ENCODE measurements around the gene PXDN.

The PXDN gene

DNA sequence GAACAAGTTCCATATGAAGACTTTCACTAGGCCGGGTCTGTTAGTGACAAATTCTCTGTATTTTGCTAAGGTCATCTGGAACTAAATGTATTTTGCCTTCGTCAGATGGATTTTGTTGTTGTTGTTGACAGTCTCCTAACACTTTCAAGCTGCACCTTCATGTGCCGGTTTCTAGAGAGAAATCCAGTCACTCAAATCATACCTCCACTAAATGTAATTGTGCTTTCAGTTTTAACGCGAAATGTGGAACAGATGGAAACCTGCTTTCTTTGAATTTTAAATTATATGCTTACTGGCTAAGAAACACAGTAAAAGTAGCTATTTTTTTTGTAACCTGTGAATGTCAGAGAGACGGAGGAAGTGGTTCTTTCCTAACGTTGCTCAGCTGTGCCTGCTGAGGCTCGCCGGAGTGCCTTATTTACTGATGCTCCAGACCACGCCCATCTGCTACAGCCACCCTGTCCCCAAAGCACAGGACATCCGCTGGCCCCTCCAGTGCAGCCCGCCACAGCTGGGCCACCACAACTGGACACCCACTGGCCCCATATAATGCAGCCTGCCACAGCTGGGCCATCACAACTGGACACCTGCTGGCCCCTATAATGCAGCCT, 134.7 kb downstream of the PXDN start:
- Histone ChIP-seq H3K4me2 (ENCODE audit: low read length) (no peak overlapping the region), H3K4me3 (ENCODE audit: low read length) (no peak overlapping the region), H3K79me2 (ENCODE audit: control insufficient read depth, low read length) (no peaks in the 10 kb centered on the region), H3K27ac (ENCODE audit: low read depth, low read length) (no peak overlapping the region), H3K9me3 (ENCODE audit: control insufficient read depth, insufficient read depth, low read length) (no peaks in the 10 kb centered on the region), H3K27me3 (ENCODE audit: control insufficient read depth, low read length) (no peaks in the 10 kb centered on the region), H3K36me3 (ENCODE audit: control insufficient read depth, low read length) (no peaks in the 10 kb centered on the region), H3K4me1 (ENCODE audit: control insufficient read depth, low read length) (peaks cover 9% of the 10 kb centered on the region), H4K20me1 (ENCODE audit: control insufficient read depth, insufficient read depth, low read depth, low read length) (no peaks in the 10 kb centered on the region), H3K9me2 (replicated peaks; ENCODE audit: control insufficient read depth, low read length) (no peaks in the 10 kb centered on the region), H3F3A (ENCODE audit: control insufficient read depth, insufficient read depth) (no peaks in the 10 kb centered on the region)
- TF ChIP-seq EZH2phosphoT487 (IDR thresholded peaks at IDR 0.05; ENCODE audit: borderline replicate concordance, low read length): no peak
- TF ChIP-seq, protein P1, sequence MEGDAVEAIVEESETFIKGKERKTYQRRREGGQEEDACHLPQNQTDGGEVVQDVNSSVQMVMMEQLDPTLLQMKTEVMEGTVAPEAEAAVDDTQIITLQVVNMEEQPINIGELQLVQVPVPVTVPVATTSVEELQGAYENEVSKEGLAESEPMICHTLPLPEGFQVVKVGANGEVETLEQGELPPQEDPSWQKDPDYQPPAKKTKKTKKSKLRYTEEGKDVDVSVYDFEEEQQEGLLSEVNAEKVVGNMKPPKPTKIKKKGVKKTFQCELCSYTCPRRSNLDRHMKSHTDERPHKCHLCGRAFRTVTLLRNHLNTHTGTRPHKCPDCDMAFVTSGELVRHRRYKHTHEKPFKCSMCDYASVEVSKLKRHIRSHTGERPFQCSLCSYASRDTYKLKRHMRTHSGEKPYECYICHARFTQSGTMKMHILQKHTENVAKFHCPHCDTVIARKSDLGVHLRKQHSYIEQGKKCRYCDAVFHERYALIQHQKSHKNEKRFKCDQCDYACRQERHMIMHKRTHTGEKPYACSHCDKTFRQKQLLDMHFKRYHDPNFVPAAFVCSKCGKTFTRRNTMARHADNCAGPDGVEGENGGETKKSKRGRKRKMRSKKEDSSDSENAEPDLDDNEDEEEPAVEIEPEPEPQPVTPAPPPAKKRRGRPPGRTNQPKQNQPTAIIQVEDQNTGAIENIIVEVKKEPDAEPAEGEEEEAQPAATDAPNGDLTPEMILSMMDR (IDR thresholded peaks at IDR 0.05; ENCODE audit: low read depth, low read length, poor library complexity, severe bottlenecking): no peak

DNA sequence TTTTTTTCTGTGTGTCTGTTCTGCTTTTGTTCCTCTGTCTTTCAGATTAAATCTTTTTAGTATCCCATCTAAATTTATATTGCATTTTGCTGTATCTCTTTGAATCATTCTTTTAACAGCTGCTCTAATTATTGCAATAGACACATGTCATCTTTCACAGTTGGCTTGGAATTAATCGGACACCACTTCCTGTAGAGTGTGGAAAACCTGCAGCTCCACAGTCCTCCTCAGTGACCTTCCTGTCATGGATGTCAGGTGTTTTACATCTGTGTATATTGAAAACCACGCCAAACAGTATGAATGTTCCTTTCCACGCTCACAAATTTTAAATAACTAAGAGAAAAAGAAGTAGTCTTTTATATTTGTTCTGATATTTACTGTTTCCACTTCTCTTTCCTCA, 135.3 kb downstream of the PXDN start:
- Histone ChIP-seq H3K4me1 (ENCODE audit: control insufficient read depth, low read length) (peaks cover 4% of the 10 kb centered on the region), H3F3A (ENCODE audit: control insufficient read depth, insufficient read depth) (no peaks in the 10 kb centered on the region), H3K27me3 (ENCODE audit: control insufficient read depth, low read length) (no peaks in the 10 kb centered on the region), H3K9me3 (ENCODE audit: control insufficient read depth, insufficient read depth, low read length) (peaks cover 4% of the 10 kb centered on the region; the same call in 1 of the 2 replicates), H3K27ac (ENCODE audit: low read depth, low read length) (no peak overlapping the region), H3K4me3 (ENCODE audit: low read length) (no peak overlapping the region), H4K20me1 (ENCODE audit: control insufficient read depth, insufficient read depth, low read depth, low read length) (no peaks in the 10 kb centered on the region), H3K9me2 (replicated peaks; ENCODE audit: control insufficient read depth, low read length) (no peaks in the 10 kb centered on the region), H3K79me2 (ENCODE audit: control insufficient read depth, low read length) (no peaks in the 10 kb centered on the region), H3K36me3 (ENCODE audit: control insufficient read depth, low read length) (no peaks in the 10 kb centered on the region), H3K4me2 (ENCODE audit: low read length) (no peak overlapping the region)
- TF ChIP-seq, protein P1 (IDR thresholded peaks at IDR 0.05; ENCODE audit: low read depth, low read length, poor library complexity, severe bottlenecking): no peak
- TF ChIP-seq EZH2phosphoT487 (IDR thresholded peaks at IDR 0.05; ENCODE audit: borderline replicate concordance, low read length): no peak

DNA sequence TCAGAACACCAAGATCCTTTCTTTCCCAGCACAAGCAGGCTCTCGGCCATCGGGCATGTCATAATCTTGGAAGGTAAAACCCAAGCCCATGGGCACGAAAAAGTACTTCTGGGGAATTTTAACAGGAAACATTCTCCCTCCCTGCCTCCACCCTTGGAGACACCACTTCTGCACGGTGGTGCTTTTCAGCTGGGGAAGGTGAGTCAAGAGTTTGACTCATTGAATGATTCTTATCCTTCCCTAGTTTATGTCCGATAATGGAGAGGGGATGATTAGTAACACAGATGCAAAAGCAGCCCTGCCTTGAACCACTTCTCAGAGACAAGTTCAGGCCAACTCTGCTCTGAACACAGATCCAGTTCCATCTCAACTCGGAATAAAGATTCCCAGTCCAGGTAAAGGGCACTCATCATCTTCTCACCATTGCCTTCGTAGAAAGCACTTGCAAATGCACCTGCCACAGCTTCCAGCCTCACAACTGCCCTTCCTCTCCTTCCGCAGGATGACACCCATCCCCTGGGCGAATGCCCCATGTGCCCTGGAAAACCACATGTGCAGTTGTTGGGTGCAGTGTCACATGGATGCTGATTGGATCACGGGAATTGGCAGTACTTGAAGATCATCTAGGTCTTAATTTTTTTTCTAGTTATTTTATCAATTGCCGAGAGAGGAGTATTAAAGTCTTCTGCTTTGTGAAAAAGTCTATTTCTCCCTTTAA, 136.2 kb downstream of the PXDN start:
- H3K27me3 ChIP-seq (ENCODE audit: control insufficient read depth, low read length): no peaks in the 10 kb centered on the region
- H3K36me3 ChIP-seq (ENCODE audit: control insufficient read depth, low read length): no peaks in the 10 kb centered on the region
- no peak overlapping the region for H3K4me2 ChIP-seq (ENCODE audit: low read length)
- no peak overlapping the region for H3K27ac ChIP-seq (ENCODE audit: low read depth, low read length)
- H3K9me2 ChIP-seq (replicated peaks; ENCODE audit: control insufficient read depth, low read length): no peaks in the 10 kb centered on the region
- H3K9me3 ChIP-seq (ENCODE audit: control insufficient read depth, insufficient read depth, low read length): peaks cover 10% of the 10 kb centered on the region; the same call in 1 of the 2 replicates
- no peaks in the 10 kb centered on the region for H3F3A ChIP-seq (ENCODE audit: control insufficient read depth, insufficient read depth)
- H4K20me1 ChIP-seq (ENCODE audit: control insufficient read depth, insufficient read depth, low read depth, low read length): no peaks in the 10 kb centered on the region
- H3K4me1 ChIP-seq (ENCODE audit: control insufficient read depth, low read length): no peaks in the 10 kb centered on the region
- no peaks in the 10 kb centered on the region for H3K79me2 ChIP-seq (ENCODE audit: control insufficient read depth, low read length)
- TF ChIP-seq, protein P1 (IDR thresholded peaks at IDR 0.05; ENCODE audit: low read depth, low read length, poor library complexity, severe bottlenecking): no peak
- no peak for TF ChIP-seq EZH2phosphoT487 (IDR thresholded peaks at IDR 0.05; ENCODE audit: borderline replicate concordance, low read length)
- H3K4me3 ChIP-seq (ENCODE audit: low read length): no peak overlapping the region

Measured in DOHH2 (cell line).